ENCODE measurements around the gene R3HDM1. TPM values are rescaled to one million over a fixed set of nuclear protein-coding genes. Genes with fewer than 3 reads are reported as not detected.

The R3HDM1 gene
- total and polyA plus RNA-seq, 11 donors, result 5.7 to 24.3 (median 17.0) TPM

GRCh38 chr2:135667045-135667444, 135.8 kb downstream of the R3HDM1 start:
- Histone ChIP-seq H3K27me3 (no peaks in the 10 kb centered on the region), H3K27ac (no peak overlapping the region), H3K4me3 (no peak overlapping the region), H3K4me1 (peaks cover 0 to 14% (median 6%) of the 10 kb centered on the region in 12 donors), H3K9me3 (no peaks in the 10 kb centered on the region), H3K36me3 (peaks cover 0 to 29% (median 3%) of the 10 kb centered on the region in 9 donors)
- intact Hi-C loops (cut with DNase I), result no loop called here
- DNase-seq, result no peak
- TF ChIP-seq POLR2A (IDR thresholded peaks at IDR 0.05), result no peak
- TF ChIP-seq CTCF (IDR thresholded peaks at IDR 0.05), result no peak
- ATAC-seq, result peak in 3 of 4 donors; percentile 58 to 59 (median 59)

DNA sequence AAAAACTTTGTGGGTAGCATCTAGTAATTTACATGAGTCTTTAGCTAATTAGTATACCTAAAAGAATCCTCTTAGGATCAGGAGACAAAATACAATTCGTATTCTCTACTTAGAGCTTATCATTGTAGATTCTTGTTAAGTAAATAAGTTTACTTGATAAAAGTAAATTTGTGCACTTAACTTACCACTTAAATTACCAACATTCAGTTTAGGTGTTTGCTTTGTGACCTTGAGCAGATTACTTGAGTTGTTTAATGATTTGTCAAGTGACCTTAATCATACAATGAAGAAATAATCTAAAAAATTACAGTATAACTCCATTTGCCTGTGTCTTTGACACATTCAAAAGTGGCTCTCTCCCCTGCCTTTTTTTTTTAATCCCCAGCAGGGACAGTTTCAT, 143.2 kb downstream of the R3HDM1 start:
- intact Hi-C loops (cut with DNase I), result no loop called here
- WGBS, 4 donors, result 38 to 92% (median 86%) methylated on average over 1 of the region's 1 CpG

DNA sequence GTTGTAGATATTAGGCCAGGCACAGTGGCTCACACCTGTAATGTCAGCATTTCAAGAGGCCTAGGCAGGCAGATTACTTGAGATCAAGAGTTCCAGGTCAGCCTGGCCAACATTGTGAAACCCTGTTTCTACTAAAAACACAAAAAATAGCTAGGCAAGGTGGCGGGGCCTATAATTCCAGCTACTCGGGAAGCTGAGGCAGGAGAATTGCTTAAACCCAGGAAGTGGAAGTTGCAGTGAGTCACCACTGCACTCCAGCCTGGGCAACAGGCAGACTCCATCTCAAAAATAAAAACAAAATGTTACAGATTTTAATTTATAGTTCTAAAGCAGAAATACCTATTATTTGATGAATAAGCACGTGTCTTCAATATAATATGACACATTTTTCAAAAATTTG, 144.7 kb downstream of the R3HDM1 start:
- intact Hi-C loops (cut with DNase I), result no loop called here
- WGBS, 4 donors, result 78 to 87% (median 84%) methylated on average over 3 of the region's 3 CpGs
- Histone ChIP-seq H3K27ac (peak overlapping the region in 1 of 12 donors; percentile 11), H3K4me1 (no peaks in the 10 kb centered on the region), H3K36me3 (peaks cover 0 to 57% (median 42%) of the 10 kb centered on the region in 9 donors), H3K9me3 (no peaks in the 10 kb centered on the region), H3K4me3 (no peak overlapping the region), H3K27me3 (no peaks in the 10 kb centered on the region)
- ATAC-seq, result no peak
- TF ChIP-seq CTCF (IDR thresholded peaks at IDR 0.05), result no peak
- TF ChIP-seq POLR2A (IDR thresholded peaks at IDR 0.05), result no peak
- no peak for DNase-seq

More for the DNA sequence above, 143.2 kb downstream of the R3HDM1 start:
- no peaks in the 10 kb centered on the region for H3K27me3 ChIP-seq
- DNase-seq, result no peak
- no peak overlapping the region for H3K4me3 ChIP-seq
- H3K9me3 ChIP-seq, result no peaks in the 10 kb centered on the region
- H3K4me1 ChIP-seq, result no peaks in the 10 kb centered on the region
- TF ChIP-seq POLR2A (IDR thresholded peaks at IDR 0.05), result no peak
- no peak for TF ChIP-seq CTCF (IDR thresholded peaks at IDR 0.05)
- peaks cover 0 to 42% (median 33%) of the 10 kb centered on the region in 9 donors for H3K36me3 ChIP-seq
- H3K27ac ChIP-seq, result no peak overlapping the region
- no peak for ATAC-seq

- Histone ChIP-seq H3K27ac (no peak overlapping the region), H3K27me3 (no peaks in the 10 kb centered on the region), H3K36me3 (peaks cover 0 to 54% (median 48%) of the 10 kb centered on the region in 9 donors), H3K9me3 (no peaks in the 10 kb centered on the region), H3K4me3 (no peak overlapping the region), H3K4me1 (no peaks in the 10 kb centered on the region)
- no peak for ATAC-seq
- 95 to 98% (median 96%) methylated on average over 2 of the region's 2 CpGs for WGBS, 4 donors
- intact Hi-C loops (cut with DNase I), result no loop called here
- TF ChIP-seq POLR2A (IDR thresholded peaks at IDR 0.05) (no peak), CTCF (IDR thresholded peaks at IDR 0.05) (no peak)
- no peak for DNase-seq
These were observed 147.8 kb downstream of the R3HDM1 start for GRCh38 chr2:135679125-135679524.

Measured in heart left ventricle (tissue), 16 donors.